PC-9 (cell line): ENCODE measurements around the gene L3MBTL3. TPM values are rescaled to one million over a fixed set of nuclear protein-coding genes. Genes with fewer than 3 reads are reported as not detected.

ENCODE experiments used
- BruUV-seq: library from RNA; stranded (reverse); fragments of 400-500 nt; replicated peaks from 2 replicates; lab custom pipeline; 2021; lab: Mats Ljungman, UMichigan
- CTCF ChIA-PET: fragments of 300-600 bp; sonication (Branson Sonifier 250); formaldehyde crosslinking; loops from one replicate; lab custom pipeline; 2022; ENCODE audit warnings: antibody characterized with exemption; lab: Charles Lee
- POLR2A ChIA-PET: fragments of 300-600 bp; sonication (Branson Sonifier 250); formaldehyde crosslinking; loops from one replicate; lab custom pipeline; 2022; ENCODE audit warnings: antibody characterized with exemption; ENCODE audit not compliant: unreplicated experiment; lab: Charles Lee
- DNase-seq, 2 experiments: peaks; one replicate each; pipeline versions ENCODE4 v3.0.0 to v3.0.0-alpha.2; 2015 to 2022; ENCODE audit warnings: mixed read lengths in 1 of 2
- H2AFZ ChIP-seq: fragments of 200-600 bp; sonication (generic); 2 replicates; pipeline ENCODE4 v1.8.1; 2017; ENCODE audit warnings: antibody characterized with exemption
- H3F3A ChIP-seq: fragments of 200-600 bp; sonication (generic); 2 replicates; pipeline ENCODE4 v1.8.1; 2017; ENCODE audit warnings: antibody characterized with exemption, mild to moderate bottlenecking, low read depth; ENCODE audit not compliant: insufficient read depth
- H3K27ac ChIP-seq: fragments of 200-600 bp; sonication (generic); 2 replicates; pipeline ENCODE4 v1.6.1; 2016; ENCODE audit warnings: mixed run types
- H3K27me3 ChIP-seq: fragments of 200-600 bp; sonication (generic); 2 replicates; pipeline ENCODE4 v1.6.1; 2016; ENCODE audit warnings: low read depth, mixed run types; ENCODE audit not compliant: insufficient read depth
- H3K36me3 ChIP-seq: fragments of 200-600 bp; sonication (generic); 2 replicates; pipeline ENCODE4 v1.6.1; 2016; ENCODE audit warnings: low read depth, mixed run types
- H3K4me1 ChIP-seq: fragments of 200-600 bp; sonication (generic); replicated peaks from 2 replicates; pipeline ENCODE4 v1.6.1; 2016; ENCODE audit warnings: mixed run types; ENCODE audit not compliant: insufficient read depth
- H3K4me2 ChIP-seq: fragments of 200-600 bp; sonication (generic); 2 replicates; pipeline ENCODE4 v1.6.1; 2017; ENCODE audit warnings: mixed run types
- H3K4me3 ChIP-seq: fragments of 200-600 bp; sonication (generic); 2 replicates; pipeline ENCODE4 v1.6.1; 2016; ENCODE audit warnings: mixed run types
- H3K79me2 ChIP-seq: fragments of 200-600 bp; sonication (generic); 2 replicates; pipeline ENCODE4 v1.6.1; 2017; ENCODE audit warnings: low read depth, mixed run types
- H3K9me2 ChIP-seq: fragments of 200-600 bp; sonication (generic); 2 replicates; pipeline ENCODE4 v1.8.1; 2017; ENCODE audit warnings: mild to moderate bottlenecking; ENCODE audit not compliant: insufficient read depth
- H3K9me3 ChIP-seq: fragments of 200-600 bp; sonication (generic); 2 replicates; pipeline ENCODE4 v1.8.1; 2016; ENCODE audit warnings: low read depth; ENCODE audit not compliant: insufficient read depth
- H4K20me1 ChIP-seq: fragments of 200-600 bp; sonication (generic); 2 replicates; pipeline ENCODE4 v1.8.1; 2017; ENCODE audit not compliant: insufficient read depth
- CTCF ChIP-seq: fragments of 200-600 bp; sonication (generic); conservative IDR thresholded peaks from 2 replicates; pipeline ENCODE4 v1.6.1; 2017; ENCODE audit warnings: mixed run types, antibody characterized with exemption, mild to moderate bottlenecking, moderate library complexity
- EZH2 ChIP-seq: fragments of 200-600 bp; sonication (generic); IDR thresholded peaks from 2 replicates; pipeline ENCODE4 v1.8.0; 2017; ENCODE audit warnings: antibody characterized with exemption, low read depth
- intact Hi-C: fragments of 100-400 bp; cut with micrococcal nuclease; formaldehyde crosslinking; loops from one replicate; pipeline ENCODE4 v1.10.0; 2022; ENCODE audit not compliant: unreplicated experiment
- total RNA-seq: library from RNA; stranded (reverse); gene quantifications from 2 replicates; pipeline ENCODE4 v1.2.3, GENCODE V29; 2021

L3MBTL3 gene
- total RNA-seq, 1 experiment from 2014 or later = 6.1 TPM

- Histone ChIP-seq H3K27ac (no peak overlapping the region), H3K4me2 (no peak overlapping the region), H3K4me1 (no peaks in the 10 kb centered on the region), H3F3A (no peaks in the 10 kb centered on the region), H3K79me2 (no peaks in the 10 kb centered on the region), H3K4me3 (no peak overlapping the region), H3K9me3 (peaks cover 2% of the 10 kb centered on the region), H3K36me3 (no peaks in the 10 kb centered on the region), H2AFZ (no peak overlapping the region), H3K9me2 (no peaks in the 10 kb centered on the region), H3K27me3 (no peaks in the 10 kb centered on the region), H4K20me1 (no peaks in the 10 kb centered on the region)
- TF ChIP-seq EZH2 = no peak
- no peak for TF ChIP-seq CTCF
- ChIA-PET POLR2A (no interaction called here), CTCF (no interaction called here)
- intact Hi-C loops = no loop called here
- no TSS peak for BruUV-seq
- DNase-seq = no peak
Measured at GRCh38 chr6:130161683-130162404, 143.5 kb downstream of the L3MBTL3 start.

GRCh38 chr6:130162421-130162820, 144.0 kb downstream of the L3MBTL3 start:
- Histone ChIP-seq H2AFZ (no peak overlapping the region), H3K9me2 (no peaks in the 10 kb centered on the region), H3K4me3 (no peak overlapping the region), H3K27ac (no peak overlapping the region), H3K27me3 (no peaks in the 10 kb centered on the region), H3K4me2 (no peak overlapping the region), H3K36me3 (no peaks in the 10 kb centered on the region), H3K79me2 (no peaks in the 10 kb centered on the region), H4K20me1 (no peaks in the 10 kb centered on the region), H3K9me3 (peaks cover 2% of the 10 kb centered on the region; the same call in 1 of the 2 replicates), H3F3A (no peaks in the 10 kb centered on the region), H3K4me1 (no peaks in the 10 kb centered on the region)
- no peak for DNase-seq
- intact Hi-C loops = no loop called here
- ChIA-PET POLR2A (no interaction called here), CTCF (no interaction called here)
- BruUV-seq = no TSS peak
- TF ChIP-seq CTCF (no peak), EZH2 (no peak)

- ChIA-PET CTCF (no interaction called here), POLR2A (no interaction called here)
- BruUV-seq = no TSS peak
- no peaks in the 10 kb centered on the region; the same call in 1 of the 2 replicates for H3K9me3 ChIP-seq
- H3K36me3 ChIP-seq = no peaks in the 10 kb centered on the region
- H4K20me1 ChIP-seq = no peaks in the 10 kb centered on the region
- H3K79me2 ChIP-seq = no peaks in the 10 kb centered on the region
- H3K27ac ChIP-seq = no peak overlapping the region
- no peaks in the 10 kb centered on the region for H3K27me3 ChIP-seq
- no peak overlapping the region for H2AFZ ChIP-seq
- no peaks in the 10 kb centered on the region for H3K4me1 ChIP-seq
- H3K4me2 ChIP-seq = no peak overlapping the region
- intact Hi-C loops = no loop called here
- TF ChIP-seq CTCF (no peak), EZH2 (no peak)
- no peaks in the 10 kb centered on the region for H3K9me2 ChIP-seq
- no peaks in the 10 kb centered on the region for H3F3A ChIP-seq
- DNase-seq = no peak
- H3K4me3 ChIP-seq = no peak overlapping the region
Measured at GRCh38 chr6:130163266-130163665, 144.9 kb downstream of the L3MBTL3 start.
